HG03039 (cell line): Measurements from ENCODE around the gene PAPPA.

Source experiments
- ATAC-seq: cut with Tn5 transposase; IDR thresholded peaks from one replicate; pipeline ENCODE4 v1.9.1; 2021; ENCODE audit warnings: mild to moderate bottlenecking, moderate library complexity; ENCODE audit not compliant: unreplicated experiment

PAPPA gene

GRCh38 chr9:116342061-116342460 lies 188.5 kb downstream of the PAPPA start:
- ATAC-seq: no peak

- ATAC-seq: no peak
These were observed 189.3 kb downstream of the PAPPA start for GRCh38 chr9:116342941-116343340.

- ATAC-seq: no peak
These were observed 190.8 kb downstream of the PAPPA start for GRCh38 chr9:116344416-116344815.

DNA sequence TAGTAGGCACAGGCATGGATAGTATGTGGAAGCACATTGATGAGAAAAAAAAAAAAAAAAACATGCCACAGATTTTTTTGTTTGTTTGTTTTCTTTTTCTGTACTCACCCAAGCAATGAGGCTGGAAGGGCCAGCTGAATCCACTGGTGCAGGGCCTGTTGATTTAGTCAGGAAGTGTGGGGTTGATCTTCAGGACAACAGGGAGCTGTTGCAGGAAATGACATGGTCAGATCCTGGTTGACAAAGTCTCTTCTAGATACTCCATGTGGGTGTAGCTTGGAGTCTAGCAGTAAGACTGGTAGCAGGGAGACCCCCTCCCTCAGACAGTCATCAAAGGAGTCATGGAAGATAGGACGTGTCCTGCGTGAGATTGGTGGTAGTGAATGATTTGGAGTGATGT lies 191.8 kb downstream of the PAPPA start:
- ATAC-seq: no peak

GRCh38 chr9:116345817-116346216 lies 192.2 kb downstream of the PAPPA start:
- no peak for ATAC-seq

GRCh38 chr9:116349684-116350083 lies 196.1 kb downstream of the PAPPA start:
- no peak for ATAC-seq

DNA sequence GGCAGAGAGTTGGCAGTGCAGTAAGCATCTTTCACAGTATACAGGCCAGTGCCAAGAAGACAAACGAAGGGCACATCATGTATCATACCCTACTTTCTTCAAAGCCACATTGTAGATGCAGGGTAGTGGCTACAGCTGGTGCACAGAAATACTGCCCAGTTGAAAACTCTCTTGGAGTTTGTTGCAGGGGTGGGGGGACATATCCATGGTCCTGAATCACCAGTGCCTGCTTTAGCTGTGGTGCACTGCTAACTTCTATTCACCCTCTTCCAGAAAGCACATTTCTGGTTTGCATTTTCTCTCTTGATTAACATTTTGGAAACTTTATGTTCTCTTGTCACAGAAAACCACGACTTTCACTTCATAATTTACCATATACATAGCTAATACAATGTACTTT lies 196.6 kb downstream of the PAPPA start:
- no peak for ATAC-seq

DNA sequence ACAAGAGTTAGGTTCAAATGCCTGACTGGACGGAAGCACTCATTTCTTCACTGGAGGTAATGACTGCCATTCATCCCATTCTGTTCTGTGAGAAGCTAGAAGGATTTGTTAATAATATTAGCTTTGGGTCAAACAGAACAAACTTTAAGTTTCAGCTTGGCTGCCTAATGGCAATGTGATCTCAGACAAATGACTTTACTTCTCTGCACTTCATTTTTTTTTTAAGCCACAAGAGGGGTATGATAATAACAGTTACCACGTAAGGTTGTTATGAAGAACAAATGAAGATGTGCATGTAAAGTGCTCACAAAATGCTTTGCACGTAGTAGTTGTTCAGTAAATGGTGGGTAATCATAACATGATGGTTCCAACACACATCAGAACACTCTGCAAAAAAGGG lies 199.4 kb downstream of the PAPPA start:
- no peak for ATAC-seq

- ATAC-seq: no peak
These were observed 201.7 kb downstream of the PAPPA start for GRCh38 chr9:116355153-116355921.

DNA sequence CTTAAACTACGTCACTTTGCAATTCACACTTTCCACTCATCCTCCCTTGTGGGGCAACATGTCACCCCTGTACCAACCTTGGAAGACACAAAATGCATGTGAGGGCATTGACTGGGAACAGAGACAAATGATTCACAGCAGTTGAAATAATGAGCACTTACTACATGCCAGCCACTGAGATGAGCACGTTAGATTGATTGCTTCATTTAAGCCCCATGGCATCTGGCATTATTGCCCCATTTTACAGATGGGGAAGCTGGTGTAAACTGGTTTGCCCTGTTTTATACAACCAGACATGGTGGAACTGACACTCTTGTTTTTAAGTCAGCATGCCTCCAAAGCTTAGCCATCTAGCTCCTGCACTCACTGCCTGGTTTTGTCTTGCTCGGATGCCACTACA lies 204.7 kb downstream of the PAPPA start:
- no peak for ATAC-seq

DNA sequence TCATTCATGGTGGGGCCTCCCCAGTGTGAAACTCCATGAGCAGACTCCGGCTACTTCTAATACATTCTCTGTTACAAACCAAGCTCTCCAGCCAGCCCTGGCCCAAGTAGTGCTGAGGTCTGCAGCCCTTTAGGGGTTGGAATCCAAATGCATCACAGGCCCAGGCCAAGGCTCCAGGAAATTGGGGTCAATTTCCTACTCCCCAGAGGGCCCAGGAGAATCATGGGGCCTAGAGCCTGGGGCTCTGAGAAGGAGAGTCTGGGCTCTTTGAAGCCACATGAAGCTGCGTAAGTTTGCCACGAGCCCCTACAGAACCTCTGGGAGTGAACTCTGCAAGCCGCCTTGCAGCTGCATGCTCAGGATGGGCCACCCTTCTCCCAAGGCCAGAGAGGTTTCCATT lies 206.4 kb downstream of the PAPPA start:
- ATAC-seq: no peak

DNA sequence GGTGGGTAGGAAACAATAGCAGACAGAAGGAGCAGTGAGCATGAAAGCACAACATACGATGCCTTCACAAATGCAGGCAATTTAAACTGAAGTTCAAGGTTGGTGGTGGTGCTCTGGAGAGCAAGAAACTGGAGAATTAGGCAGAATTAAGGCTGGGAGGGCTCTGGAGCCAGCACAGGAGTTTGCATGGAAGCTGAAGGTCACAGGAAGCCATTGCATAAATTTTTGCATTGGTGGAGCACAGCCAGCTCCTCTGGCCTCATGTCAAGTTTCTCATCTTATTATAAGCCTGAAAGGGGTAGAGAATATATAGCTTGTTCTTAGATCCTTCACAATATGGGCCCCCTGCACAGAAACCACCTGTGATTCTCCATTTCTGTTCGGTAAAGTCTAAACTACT lies 207.4 kb downstream of the PAPPA start:
- no peak for ATAC-seq

DNA sequence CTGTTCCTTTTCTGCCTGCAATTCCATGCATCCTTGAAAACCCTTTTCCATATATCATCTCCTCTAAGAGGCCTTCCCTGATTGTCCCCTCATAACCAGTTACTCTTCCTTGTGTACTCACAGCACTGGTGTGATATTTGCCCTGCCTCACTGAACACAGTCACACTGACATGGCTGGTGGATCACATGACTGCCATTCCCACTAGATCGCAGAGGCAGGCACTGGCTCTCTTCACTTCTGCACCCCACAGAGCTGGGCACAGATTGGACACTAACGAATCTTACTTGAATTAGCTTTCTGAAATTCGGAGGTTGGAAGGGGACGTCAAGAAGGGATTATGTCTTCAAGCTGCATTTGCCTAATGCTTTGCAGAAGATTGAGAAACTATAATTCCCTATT lies 208.0 kb downstream of the PAPPA start:
- ATAC-seq: no peak

GRCh38 chr9:116362493-116362892 lies 208.9 kb downstream of the PAPPA start:
- no peak for ATAC-seq

DNA sequence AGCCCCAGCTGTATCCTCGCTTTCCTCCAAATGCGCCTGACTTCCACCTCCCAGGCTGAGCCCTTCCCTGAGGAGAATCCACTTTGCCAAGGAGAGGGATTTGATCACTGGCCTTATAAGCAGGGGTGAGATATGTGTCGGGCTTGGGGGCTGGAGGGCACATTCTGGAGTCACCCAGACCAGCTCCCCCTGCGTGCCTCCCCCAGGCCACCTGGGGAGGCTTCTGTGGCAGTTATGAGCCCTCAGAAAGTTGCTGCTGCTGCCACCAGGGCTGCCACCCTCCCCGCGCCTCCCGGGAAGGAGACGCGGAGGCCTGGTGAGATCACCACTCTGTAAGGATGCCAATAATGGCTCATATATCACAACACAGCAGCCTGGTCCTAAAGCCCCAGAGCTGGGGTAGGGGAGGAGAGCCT lies 211.5 kb downstream of the PAPPA start:
- ATAC-seq: no peak

- ATAC-seq: no peak
These were observed 212.7 kb downstream of the PAPPA start for GRCh38 chr9:116366241-116366640.

DNA sequence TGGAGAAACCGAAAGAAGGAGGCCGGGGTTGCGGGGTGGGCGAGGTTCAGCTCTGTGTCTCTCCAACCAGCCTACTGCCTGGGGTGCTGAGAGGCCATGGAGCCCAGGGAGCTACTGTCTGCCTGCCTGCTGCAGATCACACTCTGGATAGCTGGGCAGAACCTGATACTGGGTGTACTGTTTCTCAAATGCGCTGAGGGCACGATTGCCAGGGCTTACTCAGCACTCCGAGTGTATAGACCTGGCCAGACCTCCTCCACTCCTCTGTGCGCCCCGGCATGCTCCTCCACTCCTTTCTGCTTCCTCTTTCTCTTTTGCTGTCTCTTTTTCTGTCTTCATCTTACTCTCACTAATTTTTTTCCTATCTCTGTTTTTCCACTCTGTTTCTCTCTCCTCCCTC lies 215.1 kb downstream of the PAPPA start:
- ATAC-seq: no peak

GRCh38 chr9:116369706-116370105 lies 216.1 kb downstream of the PAPPA start:
- no peak for ATAC-seq

DNA sequence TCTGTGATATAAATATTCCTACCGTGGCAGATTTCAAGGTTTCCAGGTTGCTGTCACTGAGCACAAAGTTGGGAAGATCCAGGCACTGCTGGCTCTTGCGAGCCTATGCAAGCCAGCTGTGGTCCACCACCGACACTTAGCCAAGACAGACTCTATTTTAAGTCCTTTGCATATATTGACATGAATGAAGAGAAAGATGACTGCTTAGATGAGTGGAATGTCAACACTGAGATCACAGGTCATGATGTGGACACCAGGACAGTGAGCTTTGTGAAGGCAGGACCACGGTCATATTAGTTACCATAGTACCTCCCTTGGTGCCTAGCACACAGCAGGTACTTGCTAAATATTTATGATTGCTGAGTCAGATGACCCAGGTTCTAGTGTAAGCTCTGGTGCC lies 217.0 kb downstream of the PAPPA start:
- ATAC-seq: no peak

GRCh38 chr9:116372081-116372673 lies 218.6 kb downstream of the PAPPA start:
- ATAC-seq: no peak

DNA sequence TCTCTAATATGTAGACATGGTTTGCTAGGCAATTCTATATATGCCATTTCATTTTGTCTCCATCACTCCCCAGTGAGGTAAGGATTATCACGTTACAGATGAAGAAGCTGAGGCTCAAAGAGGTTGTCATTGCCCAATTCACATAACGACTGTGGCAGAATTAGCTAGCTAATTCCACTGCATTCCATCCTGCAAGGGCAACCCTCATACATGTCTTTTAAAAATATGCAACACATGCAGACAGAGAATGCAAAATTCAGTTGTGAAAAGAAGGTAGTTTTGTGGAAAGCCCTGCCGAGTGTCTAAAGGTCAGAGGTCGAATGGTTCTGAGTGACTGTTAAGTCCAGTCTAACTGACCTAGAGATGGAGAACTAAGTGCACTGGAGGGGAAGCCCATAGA lies 219.2 kb downstream of the PAPPA start:
- no peak for ATAC-seq

- ATAC-seq: no peak
These were observed 223.7 kb downstream of the PAPPA start for GRCh38 chr9:116377179-116377798.
